Measurements from ENCODE around the gene PTDSS2.

- TF ChIP-seq POLR2AphosphoS5 (IDR thresholded peaks at IDR 0.05; ENCODE audit: low read depth, low read length) (no peak), POLR2A (IDR thresholded peaks at IDR 0.05; ENCODE audit: low read depth, low read length) (no peak)
Observed at GRCh38 chr11:420054-420910, 29.8 kb upstream of the PTDSS2 start.

All from GM12892 (cell line).